GM12878 (cell line): Measurements from ENCODE around the gene SUPT4H1. TPM values are rescaled to one million over a fixed set of nuclear protein-coding genes. Genes with fewer than 3 reads are reported as not detected.
A peak's percentile ranks its signal among the peaks of the same experiment; 100 is the strongest.

Experiments
- ATAC-seq: fragments of 200-7000 bp; cut with Tn5 transposase; 3 replicates; pipeline ENCODE4 v1.9.1; 2020; ENCODE audit warnings: mild to moderate bottlenecking, moderate library complexity
- BruUV-seq: library from RNA; stranded (reverse); fragments of 400-500 nt; replicated peaks from 2 replicates; lab custom pipeline; 2021; lab: Mats Ljungman, UMichigan
- CTCF ChIA-PET: fragments of 300-600 bp; sonication (Branson Sonifier 250); formaldehyde crosslinking; extraction: SDS; loops from one replicate; lab custom pipeline; 2021; ENCODE audit warnings: inconsistent platforms; lab: Yijun Ruan, JAX
- POLR2A ChIA-PET: fragments of 350-600 bp; formaldehyde crosslinking; extraction: SDS; loops from one replicate; lab custom pipeline; 2021; ENCODE audit warnings: inconsistent platforms; lab: Charles Lee
- RAD21 ChIA-PET: fragments of 300-600 bp; sonication (Branson Sonifier 250); formaldehyde crosslinking; loops from one replicate; lab custom pipeline; 2023; ENCODE audit warnings: antibody characterized with exemption; ENCODE audit not compliant: unreplicated experiment; lab: Charles Lee
- SMC1A ChIA-PET: fragments of 300-600 bp; sonication (Branson Sonifier 250); formaldehyde crosslinking; loops from one replicate; lab custom pipeline; 2023; ENCODE audit not compliant: unreplicated experiment, uncharacterized antibody; lab: Charles Lee
- DNase-seq: peaks from one replicate; pipeline ENCODE4 v3.0.0-alpha.2; 2011; ENCODE audit warnings: low read depth, low spot score
- FAIRE-seq: peaks from 3 replicates; lab custom pipeline; 2011; peaks lifted over from hg19 to GRCh38; lab: Jason Lieb, UNC
- H2AFZ ChIP-seq: 2 replicates; pipeline ENCODE4 v1.6.0; 2011; ENCODE audit warnings: low read depth, low read length, control low read depth; ENCODE audit not compliant: control insufficient read depth
- H3K27ac ChIP-seq: 2 replicates; pipeline ENCODE4 v1.5.1; 2011; ENCODE audit warnings: control low read depth; ENCODE audit not compliant: control insufficient read depth, insufficient read depth
- H3K27me3 ChIP-seq, 2 experiments: replicated peaks in 1 of 2; 2 replicates each; pipeline versions ENCODE4 v1.6.0 to v1.6.1; 2011; ENCODE audit warnings: low read length in 1 of 2; ENCODE audit not compliant: control insufficient read depth in 2 of 2, insufficient read depth in 2 of 2
- H3K36me3 ChIP-seq, 2 experiments: 2 replicates each; pipeline ENCODE4 v1.5.1; 2011; ENCODE audit warnings: low read length in 1 of 2; ENCODE audit not compliant: control insufficient read depth in 2 of 2, insufficient read depth in 2 of 2
- H3K4me1 ChIP-seq: 2 replicates; pipeline ENCODE4 v1.6.1; 2011; ENCODE audit warnings: mild to moderate bottlenecking, low read length, moderate library complexity, mixed read lengths; ENCODE audit not compliant: control insufficient read depth, insufficient read depth
- H3K4me2 ChIP-seq: 2 replicates; pipeline ENCODE4 v1.6.0; 2011; ENCODE audit warnings: control low read depth; ENCODE audit not compliant: control insufficient read depth, insufficient read depth
- H3K4me3 ChIP-seq: fragments of 200-600 bp; sonication (generic); 2 replicates; pipeline ENCODE4 v1.5.1; 2016
- H3K79me2 ChIP-seq: 2 replicates; pipeline ENCODE4 v1.6.0; 2011; ENCODE audit warnings: low read length; ENCODE audit not compliant: control insufficient read depth, insufficient read depth
- H3K9ac ChIP-seq: 2 replicates; pipeline ENCODE4 v1.8.0; 2011; ENCODE audit warnings: low read length, control low read depth, mixed read lengths; ENCODE audit not compliant: control insufficient read depth, insufficient read depth
- H3K9me3 ChIP-seq: replicated peaks from 3 replicates; pipeline ENCODE4 v1.5.1; 2011; ENCODE audit warnings: mild to moderate bottlenecking, low read length; ENCODE audit not compliant: control insufficient read depth, insufficient read depth
- H4K20me1 ChIP-seq: 2 replicates; pipeline ENCODE4 v1.6.0; 2011; ENCODE audit not compliant: control insufficient read depth, insufficient read depth
- BCL11A ChIP-seq: IDR thresholded peaks from 2 replicates; pipeline ENCODE4 v1.6.1; 2011; ENCODE audit warnings: low read depth, low read length
- BCLAF1 ChIP-seq: fragments of 450-650 bp; IDR thresholded peaks from 2 replicates; pipeline ENCODE4 v1.6.1; 2017; ENCODE audit warnings: antibody characterized with exemption, mild to moderate bottlenecking, moderate library complexity
- CBFB ChIP-seq: IDR thresholded peaks from 2 replicates; pipeline ENCODE4 v1.6.1; 2016; ENCODE audit warnings: antibody characterized with exemption, low read depth
- CHD1 ChIP-seq: IDR thresholded peaks from 2 replicates; pipeline ENCODE4 v1.6.1; 2012; ENCODE audit warnings: low read depth, low read length, improper control_type of control experiment
- FOS ChIP-seq: IDR thresholded peaks from 3 replicates; pipeline ENCODE4 v1.6.1; 2011; ENCODE audit warnings: borderline replicate concordance; ENCODE audit not compliant: insufficient read length; ENCODE audit errors: extremely low read depth
- GATAD2B ChIP-seq: fragments of 450-650 bp; conservative IDR thresholded peaks from 2 replicates; pipeline ENCODE4 v1.6.1; 2017; ENCODE audit warnings: low read depth, mild to moderate bottlenecking, moderate library complexity
- JUND ChIP-seq: IDR thresholded peaks from 2 replicates; pipeline ENCODE4 v1.6.1; 2012; ENCODE audit warnings: low read depth, mild to moderate bottlenecking, low read length, improper control_type of control experiment, moderate library complexity
- KAT2A ChIP-seq: conservative IDR thresholded peaks from 2 replicates; pipeline ENCODE4 v1.6.1; 2011; ENCODE audit warnings: low read depth, low read length; ENCODE audit not compliant: control insufficient read depth
- LARP7 ChIP-seq: fragments of 450-650 bp; IDR thresholded peaks from 2 replicates; pipeline ENCODE4 v1.6.1; 2017; ENCODE audit warnings: mild to moderate bottlenecking
- NBN ChIP-seq: fragments of 450-650 bp; IDR thresholded peaks from 2 replicates; pipeline ENCODE4 v1.6.1; 2016
- PML ChIP-seq: IDR thresholded peaks from 2 replicates; pipeline ENCODE4 v1.6.1; 2012; ENCODE audit warnings: low read length, inconsistent platforms
- RAD21 ChIP-seq: IDR thresholded peaks from 2 replicates; pipeline ENCODE4 v1.6.1; 2011; ENCODE audit warnings: mild to moderate bottlenecking, low read depth, low read length, moderate library complexity; ENCODE audit not compliant: insufficient read depth
- RCOR1 ChIP-seq: conservative IDR thresholded peaks from 2 replicates; pipeline ENCODE4 v1.6.1; 2012; ENCODE audit warnings: low read depth, low read length, improper control_type of control experiment
- SMAD5 ChIP-seq: IDR thresholded peaks from 2 replicates; pipeline ENCODE4 v1.6.1; 2016; ENCODE audit warnings: antibody characterized with exemption, low read depth
- SPI1 ChIP-seq: IDR thresholded peaks from 2 replicates; pipeline ENCODE4 v1.6.1; 2011; ENCODE audit warnings: low read depth, mild to moderate bottlenecking, low read length, moderate library complexity, borderline replicate concordance; ENCODE audit not compliant: insufficient read depth
- SREBF2 ChIP-seq: IDR thresholded peaks from 2 replicates; pipeline ENCODE4 v1.6.1; 2012; ENCODE audit warnings: mild to moderate bottlenecking, low read length
- WGBS: methylation state at CpG from one replicate; pipeline ENCODE4 v1.1.6; 2016; ENCODE audit warnings: low lambda C conversion rate; ENCODE audit not compliant: insufficient replicate concordance, insufficient coverage; ENCODE audit errors: missing lambda C conversion rate; 5-methylcytosine and 5-hydroxymethylcytosine counted together
- in situ Hi-C: fragments of 300-500 bp; cut with MboI; formaldehyde crosslinking; loops from 9 replicates; pipeline ENCODE4 v1.14.3; 2018; ENCODE audit warnings: mixed read lengths
- intact Hi-C: fragments of 100-400 bp; cut with micrococcal nuclease; formaldehyde crosslinking; loops from one replicate; pipeline ENCODE4 v1.14.2; 2022; ENCODE audit not compliant: unreplicated experiment
- polyA plus RNA-seq, 11 experiments: library from polyadenylated mRNA; depleted of rRNA in 4 of 11; unstranded in 6 of 11; stranded (reverse) in 5 of 11; fragments of >200 nt; fragmentation: Nextera tagmentation in 4 of 11; fragmentation: Illumina TruSeq in 1 of 11; extraction: Ambion mirVana in 4 of 11; extraction: Trizol in 1 of 11; gene quantifications; 1 replicate in 1 of 11; 2 replicates in 10 of 11; pipeline versions ENCODE4 v1.2.1 to v1.2.3, GENCODE V29; 2011 to 2016; ENCODE audit warnings: inconsistent platforms in 2 of 11, missing spikeins in 2 of 11, low read depth in 1 of 11
- total RNA-seq, 4 experiments: library from RNA; depleted of rRNA in 3 of 4; stranded (reverse); fragments of >200 nt in 3 of 4; fragmentation: Illumina TruSeq in 1 of 4; extraction: Trizol in 1 of 4; gene quantifications; 2 replicates each; pipeline versions ENCODE4 v1.2.1 to v1.2.3, GENCODE V29; 2013 to 2021
- TF ChIP-seq, protein P1 (sequence below): fragments of 150-350 bp; IDR thresholded peaks from 2 replicates; pipeline ENCODE4 v1.6.1; 2014; ENCODE audit warnings: mild to moderate bottlenecking, low read depth, low read length
- TF ChIP-seq, protein P2 (sequence below): IDR thresholded peaks from 2 replicates; pipeline ENCODE4 v1.6.1; 2011; ENCODE audit warnings: borderline replicate concordance, low read depth, mild to moderate bottlenecking, moderate library complexity, mixed read lengths, low read length; ENCODE audit not compliant: insufficient read depth; ENCODE audit errors: extremely low read length

Gene SUPT4H1
- total and polyA plus RNA-seq, 10 of the 15 experiments (the other 5 are each of a cell fraction or from before 2014, with no cell fraction given): 83.8 to 293 (median 128) TPM

GRCh38 chr17:58338841-58339754, 12.9 kb downstream of the SUPT4H1 start:
- FAIRE-seq: no peak
- H3K9me3 ChIP-seq: no peaks in the 10 kb centered on the region
- no peak overlapping the region for H2AFZ ChIP-seq
- intact Hi-C loops: loop anchor here (1.0 to 5.0 kb wide), 3 partner anchors 78 to 437 kb away; partner anchors contain the start of gene RNF43
- RAD21 ChIA-PET: interaction anchor here (1.1 to 18.1 kb wide), 7 partner anchors 7 to 107 kb away, joined by 3 to 323 read pairs (median 42); partner anchors contain the start of genes RNF43, SUPT4H1 and TSPOAP1
- H3K9ac ChIP-seq: peak overlapping the region; percentile 99
- TSS peak; percentile 77 for BruUV-seq
- SMC1A ChIA-PET: interaction anchor here (1.3 to 10.3 kb wide), 8 partner anchors 5 to 76 kb away, joined by 3 to 249 read pairs (median 30); partner anchors contain the start of genes RNF43 and SUPT4H1
- ATAC-seq: peak; percentile 52
- WGBS: 1% methylated on average over 10 of the region's 10 CpGs
- H3K36me3 ChIP-seq: no peaks in the 10 kb centered on the region
- CTCF ChIA-PET: interaction anchor here (2.3 to 6.4 kb wide), 5 partner anchors 11 to 76 kb away, joined by 9 to 102 read pairs (median 15); partner anchors contain the start of genes RNF43, SUPT4H1 and TSPOAP1
- peaks cover 95% of the 10 kb centered on the region for H3K79me2 ChIP-seq
- in situ Hi-C loops: loop anchor here (10.0 kb wide), 1 partner anchor 1496 kb away; no protein-coding TSS in a partner anchor
- no peaks in the 10 kb centered on the region for H4K20me1 ChIP-seq
- peak overlapping the region; percentile 92 for H3K4me2 ChIP-seq
- peaks cover 68% of the 10 kb centered on the region for H3K4me1 ChIP-seq
- DNase-seq: peak; percentile 87
- H3K27me3 ChIP-seq: no peaks in the 10 kb centered on the region
- POLR2A ChIA-PET: interaction anchor here (1.6 to 18.5 kb wide), 7 partner anchors 5 to 77 kb away, joined by 5 to 373 read pairs (median 61); partner anchors contain the start of genes RNF43, SUPT4H1 and TSPOAP1
- H3K27ac ChIP-seq: peak overlapping the region; percentile 100
- H3K4me3 ChIP-seq: peak overlapping the region; percentile 81
- TF ChIP-seq NBN: peak; percentile 76
- peak; percentile 45 for TF ChIP-seq LARP7
- no peak for TF ChIP-seq BCLAF1
- no peak; the same call in 1 of the 2 replicates for TF ChIP-seq CBFB
- TF ChIP-seq SREBF2: no peak
- TF ChIP-seq, protein P1, sequence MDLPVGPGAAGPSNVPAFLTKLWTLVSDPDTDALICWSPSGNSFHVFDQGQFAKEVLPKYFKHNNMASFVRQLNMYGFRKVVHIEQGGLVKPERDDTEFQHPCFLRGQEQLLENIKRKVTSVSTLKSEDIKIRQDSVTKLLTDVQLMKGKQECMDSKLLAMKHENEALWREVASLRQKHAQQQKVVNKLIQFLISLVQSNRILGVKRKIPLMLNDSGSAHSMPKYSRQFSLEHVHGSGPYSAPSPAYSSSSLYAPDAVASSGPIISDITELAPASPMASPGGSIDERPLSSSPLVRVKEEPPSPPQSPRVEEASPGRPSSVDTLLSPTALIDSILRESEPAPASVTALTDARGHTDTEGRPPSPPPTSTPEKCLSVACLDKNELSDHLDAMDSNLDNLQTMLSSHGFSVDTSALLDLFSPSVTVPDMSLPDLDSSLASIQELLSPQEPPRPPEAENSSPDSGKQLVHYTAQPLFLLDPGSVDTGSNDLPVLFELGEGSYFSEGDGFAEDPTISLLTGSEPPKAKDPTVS: no peak
- no peak for TF ChIP-seq FOS
- TF ChIP-seq CHD1: 0 out of 2 replicates have a peak, but pooled peaks have one; percentile 79
- TF ChIP-seq RCOR1: no peak
- no peak for TF ChIP-seq PML
- no peak for TF ChIP-seq JUND
- no peak for TF ChIP-seq RAD21
- TF ChIP-seq GATAD2B: peak; percentile 78; the same call in 1 of the 2 replicates
- TF ChIP-seq, protein P2, sequence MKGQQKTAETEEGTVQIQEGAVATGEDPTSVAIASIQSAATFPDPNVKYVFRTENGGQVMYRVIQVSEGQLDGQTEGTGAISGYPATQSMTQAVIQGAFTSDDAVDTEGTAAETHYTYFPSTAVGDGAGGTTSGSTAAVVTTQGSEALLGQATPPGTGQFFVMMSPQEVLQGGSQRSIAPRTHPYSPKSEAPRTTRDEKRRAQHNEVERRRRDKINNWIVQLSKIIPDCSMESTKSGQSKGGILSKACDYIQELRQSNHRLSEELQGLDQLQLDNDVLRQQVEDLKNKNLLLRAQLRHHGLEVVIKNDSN: peak; percentile 49
- no peak for TF ChIP-seq KAT2A
- TF ChIP-seq SPI1: peak; percentile 87
- peak; percentile 97 for TF ChIP-seq SMAD5
- no peak for TF ChIP-seq BCL11A
